Hepatocyte (in vitro differentiated cells): ENCODE measurements around the gene SAMD15. TPM values are rescaled to one million over a fixed set of nuclear protein-coding genes. Genes with fewer than 3 reads are reported as not detected.

Experiments used
- polyA plus RNA-seq: library from polyadenylated mRNA; unstranded; fragments of >200 nt; fragmentation: Nextera tagmentation; extraction: Ambion mirVana; gene quantifications from 2 replicates; pipeline ENCODE4 v1.2.1, GENCODE V29; 2016
- total RNA-seq: library from RNA; depleted of rRNA; stranded (reverse); fragments of >200 nt; gene quantifications from 2 replicates; pipeline ENCODE4 v1.2.3, GENCODE V29; 2014

The SAMD15 gene
- total and polyA plus RNA-seq, 2 experiments from 2014 or later: 0.90 to 2.2 TPM

Other genes with a start within 250 kb of the SAMD15 start
- gene ZDHHC22, start 235.6 kb upstream of the SAMD15 start, total RNA-seq: 0.04 TPM in 1 of 2 replicates, not detected in the other
- gene ZDHHC22, start 235.6 kb upstream of the SAMD15 start, polyA plus RNA-seq: not detected in 2 replicates
- 4.9 and 5.1 TPM in 2 replicates for gene TMEM63C, start 195.6 kb upstream of the SAMD15 start, total RNA-seq
- 5.4 and 9.7 TPM in 2 replicates for gene TMEM63C, start 195.6 kb upstream of the SAMD15 start, polyA plus RNA-seq
- gene NGB, start 106.2 kb upstream of the SAMD15 start, total RNA-seq: not detected in 2 replicates
- not detected in 2 replicates for gene NGB, start 106.2 kb upstream of the SAMD15 start, polyA plus RNA-seq
- gene POMT2, start 56.5 kb upstream of the SAMD15 start, total RNA-seq: 13.7 and 21.1 TPM in 2 replicates
- gene POMT2, start 56.5 kb upstream of the SAMD15 start, polyA plus RNA-seq: 28.7 and 39.3 TPM in 2 replicates
- 34.7 and 37.6 TPM in 2 replicates for gene GSTZ1, start 56.3 kb upstream of the SAMD15 start, total RNA-seq
- gene GSTZ1, start 56.3 kb upstream of the SAMD15 start, polyA plus RNA-seq: 23.5 and 23.9 TPM in 2 replicates
- gene TMED8, start 285 bp upstream of the SAMD15 start, total RNA-seq: 15.8 and 16.0 TPM in 2 replicates
- 4.0 and 4.2 TPM in 2 replicates for gene TMED8, start 285 bp upstream of the SAMD15 start, polyA plus RNA-seq
- 0.13 and 0.40 TPM in 2 replicates for gene NOXRED1, start 46.1 kb downstream of the SAMD15 start, total RNA-seq
- 0.10 TPM in 1 of 2 replicates, not detected in the other for gene NOXRED1, start 46.1 kb downstream of the SAMD15 start, polyA plus RNA-seq
- gene VIPAS39, start 80.2 kb downstream of the SAMD15 start, total RNA-seq: 22.6 and 29.2 TPM in 2 replicates
- gene VIPAS39, start 80.2 kb downstream of the SAMD15 start, polyA plus RNA-seq: 11.7 and 13.0 TPM in 2 replicates
- 111 and 126 TPM in 2 replicates for gene AHSA1, start 80.7 kb downstream of the SAMD15 start, total RNA-seq
- gene AHSA1, start 80.7 kb downstream of the SAMD15 start, polyA plus RNA-seq: 127 and 128 TPM in 2 replicates
- gene ISM2, start 121.4 kb downstream of the SAMD15 start, total RNA-seq: 5.1 and 8.1 TPM in 2 replicates
- gene ISM2, start 121.4 kb downstream of the SAMD15 start, polyA plus RNA-seq: 6.3 and 9.0 TPM in 2 replicates
- 33.6 and 34.3 TPM in 2 replicates for gene SPTLC2, start 239.3 kb downstream of the SAMD15 start, total RNA-seq
- gene SPTLC2, start 239.3 kb downstream of the SAMD15 start, polyA plus RNA-seq: 31.4 and 34.2 TPM in 2 replicates